CD4-positive, alpha-beta T cell treated with Interleukin-21 for 1 hour (primary cell): ENCODE measurements around the gene PLCL2.

Source experiments
- DNase-seq: peaks from one replicate; pipeline ENCODE4 v3.0.0-alpha.2; 2020

Gene PLCL2

DNA sequence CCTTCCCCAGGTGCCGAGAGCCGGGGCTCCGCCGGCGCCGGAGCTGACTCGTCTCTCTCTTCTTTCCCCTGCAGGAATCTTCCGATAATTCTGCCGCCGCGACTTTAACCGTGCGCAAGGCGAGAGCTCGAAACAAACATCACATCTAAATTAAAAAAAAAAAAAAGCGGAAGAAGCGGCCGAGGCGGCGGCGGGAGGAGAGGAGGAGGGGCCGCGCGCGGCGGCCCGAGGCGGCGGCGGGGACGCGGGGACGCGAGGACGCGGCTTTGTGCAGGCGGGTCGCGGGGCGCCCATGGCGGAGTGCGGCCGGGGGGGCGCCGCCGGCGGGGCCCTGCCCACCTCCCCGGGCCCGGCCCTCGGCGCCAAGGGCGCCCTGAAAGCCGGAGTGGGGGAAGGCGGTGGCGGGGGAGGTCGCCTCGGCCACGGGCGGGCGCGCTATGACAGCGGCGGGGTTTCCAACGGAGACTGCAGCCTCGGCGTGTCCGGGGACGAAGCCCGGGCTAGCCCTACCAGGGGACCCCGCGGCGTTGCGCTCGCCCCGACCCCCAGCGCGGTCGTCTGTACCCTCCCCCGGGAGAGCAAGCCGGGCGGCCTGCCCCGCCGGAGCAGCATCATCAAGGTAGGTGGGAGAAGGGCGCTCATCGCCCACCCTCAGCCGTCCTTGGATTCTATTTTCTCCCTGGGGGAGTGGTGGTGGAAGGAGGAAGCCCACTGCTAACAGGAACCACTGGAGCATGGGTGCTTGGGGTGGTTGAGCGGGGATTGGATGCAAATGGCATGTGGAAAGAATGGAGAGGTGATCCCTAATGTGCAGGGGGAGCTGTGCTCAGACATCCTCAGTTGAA, at the start of gene PLCL2:
TSS of gene PLCL2 (plus strand) at position 208 of the 845 bp plus-strand sequence. CDS start at position 293, 85 bp downstream.
- peak; percentile 80 for DNase-seq

DNA sequence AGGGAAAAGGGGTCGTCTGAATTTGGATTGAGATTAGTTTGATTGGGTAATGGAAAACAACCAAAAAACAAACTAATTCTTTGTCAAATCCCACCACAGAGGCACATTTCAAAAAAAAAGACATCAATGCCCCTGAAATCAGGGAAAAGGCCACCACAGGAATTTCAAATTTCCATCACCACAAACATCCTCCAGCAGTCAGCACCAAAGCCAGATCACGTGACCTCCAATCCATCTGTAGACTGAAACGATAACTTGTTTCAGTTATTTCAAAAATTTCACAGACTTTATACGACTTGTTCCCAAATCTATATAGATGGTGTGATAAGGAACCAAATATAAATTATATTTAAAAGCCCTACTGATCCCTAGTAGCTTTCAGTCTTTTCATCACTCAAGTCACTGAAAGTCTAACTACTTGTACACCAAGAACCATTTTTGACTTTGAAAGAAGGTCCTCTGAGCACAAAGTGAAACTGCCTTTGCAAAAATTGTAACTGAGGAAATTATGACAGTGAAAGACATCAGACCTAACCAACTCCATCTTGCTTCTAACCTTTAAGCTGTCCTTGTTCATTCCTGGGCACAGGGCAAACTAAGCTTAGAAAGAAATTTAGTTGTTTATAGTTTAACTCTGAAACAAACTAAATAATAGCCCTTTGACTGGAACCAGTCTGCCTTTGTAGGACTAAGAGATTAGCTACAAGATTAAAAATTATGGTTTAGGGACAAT, 48.1 kb upstream of the PLCL2 start:
- no peak for DNase-seq

DNA sequence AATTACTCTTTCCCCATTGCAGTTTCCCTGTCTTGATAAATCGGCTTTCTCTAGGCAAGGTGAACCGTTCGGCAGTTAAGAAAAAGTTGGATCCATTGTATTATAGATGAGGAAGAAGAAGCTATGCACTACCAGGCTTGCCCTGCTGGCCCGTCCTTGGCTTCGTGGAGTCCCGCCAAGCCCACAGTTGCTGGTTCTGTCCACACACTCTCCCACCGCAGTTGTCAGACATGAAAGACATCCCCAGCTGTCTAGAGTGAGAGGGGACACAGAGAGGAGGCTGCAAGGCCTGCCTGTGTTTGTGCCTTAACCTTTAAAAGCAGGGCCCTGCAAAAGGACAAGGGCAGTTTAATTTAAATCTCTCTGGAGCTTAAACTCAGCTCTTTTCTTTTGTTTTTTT, 47.2 kb upstream of the PLCL2 start:
- DNase-seq = no peak

DNA sequence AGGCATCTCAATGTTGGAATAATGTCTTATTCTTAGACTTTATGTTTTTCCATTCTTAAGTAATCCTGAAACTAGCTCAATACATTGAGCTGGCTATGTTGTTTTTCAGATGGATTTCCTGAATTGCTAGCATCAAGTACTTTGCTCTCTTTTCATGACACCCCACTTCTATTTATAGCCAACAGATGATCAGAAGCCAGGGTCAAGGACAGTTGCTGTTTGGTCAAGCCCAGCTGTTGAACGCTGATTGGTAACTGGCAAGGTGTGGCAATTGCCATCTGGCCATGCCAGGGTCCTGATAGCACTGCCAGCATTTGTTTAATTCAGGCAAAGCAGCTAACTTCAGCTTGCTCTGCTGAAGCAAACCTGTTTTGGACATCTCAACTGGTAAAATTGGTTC, 46.2 kb upstream of the PLCL2 start:
- no peak for DNase-seq

DNA sequence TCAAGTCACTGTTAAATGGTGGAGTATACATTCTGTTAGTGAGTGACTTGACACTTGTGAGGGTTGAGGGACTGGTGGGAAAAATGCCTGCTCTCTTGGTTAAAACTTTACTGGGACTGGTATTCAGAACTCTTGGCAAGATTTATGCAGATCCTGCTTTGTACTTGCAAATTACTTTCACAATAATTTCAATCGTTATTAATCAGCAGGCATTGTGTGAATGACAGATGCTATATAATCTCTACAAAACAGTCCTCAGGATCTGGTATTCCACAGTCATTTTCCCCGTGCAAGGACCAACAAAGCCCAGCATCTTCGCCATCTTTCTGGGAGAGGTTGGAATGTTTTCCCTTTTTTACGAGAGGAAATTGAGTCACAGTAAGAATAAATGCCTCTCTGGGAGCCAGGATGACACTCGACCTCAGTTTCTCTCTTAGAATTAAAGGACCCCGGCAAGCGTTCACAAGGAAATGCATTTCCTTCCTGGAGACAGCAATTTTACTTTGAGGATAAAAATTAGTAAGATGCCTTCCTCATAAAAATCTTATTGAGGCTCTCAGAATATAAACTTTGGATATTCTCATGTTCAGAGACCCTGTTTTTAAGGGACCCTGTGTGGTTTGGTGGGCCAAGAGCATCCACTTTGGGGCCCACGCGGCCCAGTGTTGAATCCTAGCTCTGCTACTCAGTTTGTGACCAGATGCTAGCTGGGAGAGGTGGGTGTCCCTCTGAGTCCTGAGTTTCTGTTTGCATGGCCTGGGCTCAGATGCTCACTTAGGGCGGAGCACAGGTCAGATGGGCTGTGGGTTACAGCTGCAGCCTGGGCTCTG, 45.3 kb upstream of the PLCL2 start:
- DNase-seq = no peak

DNA sequence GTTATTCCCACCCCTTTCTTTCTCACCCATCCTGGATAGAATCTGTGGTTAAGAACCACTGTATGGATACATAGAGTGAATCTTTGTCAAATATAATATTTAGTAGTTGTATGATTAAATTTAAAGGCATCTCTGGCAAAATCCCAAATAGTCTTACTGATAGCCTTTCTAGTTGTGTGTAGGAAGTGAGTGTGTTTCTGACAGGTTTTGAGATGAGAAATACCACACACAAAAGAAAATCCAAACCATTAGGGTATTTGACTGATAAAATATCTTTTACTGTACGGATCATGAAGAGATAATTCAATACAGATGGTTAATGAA, 44.7 kb upstream of the PLCL2 start:
- no peak for DNase-seq

DNA sequence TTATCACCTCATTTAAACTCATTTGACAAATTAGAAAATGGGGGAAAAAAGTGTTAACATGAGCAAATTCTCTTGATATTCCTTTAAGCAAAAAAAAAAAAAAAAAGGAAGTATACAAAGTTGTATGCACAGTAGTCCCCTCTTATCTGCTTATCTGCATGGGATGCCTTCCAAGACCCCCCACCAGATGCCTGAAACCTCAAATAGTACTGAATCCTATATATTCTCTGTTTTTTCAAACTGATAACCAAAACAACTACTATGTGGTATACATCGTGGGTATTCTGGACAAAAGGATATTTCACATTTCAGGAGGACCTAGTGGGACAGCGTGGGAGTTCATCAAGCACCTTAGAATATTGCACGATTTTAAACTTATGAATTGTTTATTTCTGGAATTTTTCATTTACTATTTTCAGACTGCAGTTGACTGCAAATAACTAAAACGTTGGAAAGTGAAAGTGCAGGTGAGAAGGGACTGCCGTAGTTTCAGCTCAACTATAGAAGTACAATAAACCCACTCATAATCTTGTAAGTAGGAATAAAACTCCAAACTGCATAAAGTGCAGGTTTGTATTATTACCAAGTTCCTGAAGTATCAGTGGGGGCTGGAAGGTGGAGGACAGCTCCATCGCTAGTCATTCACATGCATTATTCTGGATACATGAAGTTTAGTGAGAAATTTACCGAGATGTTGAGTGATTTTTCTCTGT, 43.6 kb upstream of the PLCL2 start:
- no peak for DNase-seq

DNA sequence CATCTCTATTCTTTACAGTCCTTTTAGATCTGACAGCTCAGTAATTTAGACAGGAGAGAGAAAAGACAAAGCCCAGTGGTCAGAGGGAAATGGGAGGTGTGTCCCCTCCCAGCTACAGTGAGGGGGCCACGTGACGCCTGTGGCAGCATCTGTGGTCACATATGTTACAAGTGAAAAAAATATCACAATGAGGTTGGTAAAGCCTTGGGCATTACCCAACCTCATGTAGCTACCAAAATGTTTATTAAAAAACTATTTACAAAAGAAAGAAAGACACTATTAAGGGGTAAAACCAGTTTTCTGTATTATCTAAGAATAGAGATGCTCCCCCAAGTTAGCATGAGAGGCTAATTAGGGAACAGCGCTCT, 42.9 kb upstream of the PLCL2 start:
- peak; percentile 70 for DNase-seq

DNA sequence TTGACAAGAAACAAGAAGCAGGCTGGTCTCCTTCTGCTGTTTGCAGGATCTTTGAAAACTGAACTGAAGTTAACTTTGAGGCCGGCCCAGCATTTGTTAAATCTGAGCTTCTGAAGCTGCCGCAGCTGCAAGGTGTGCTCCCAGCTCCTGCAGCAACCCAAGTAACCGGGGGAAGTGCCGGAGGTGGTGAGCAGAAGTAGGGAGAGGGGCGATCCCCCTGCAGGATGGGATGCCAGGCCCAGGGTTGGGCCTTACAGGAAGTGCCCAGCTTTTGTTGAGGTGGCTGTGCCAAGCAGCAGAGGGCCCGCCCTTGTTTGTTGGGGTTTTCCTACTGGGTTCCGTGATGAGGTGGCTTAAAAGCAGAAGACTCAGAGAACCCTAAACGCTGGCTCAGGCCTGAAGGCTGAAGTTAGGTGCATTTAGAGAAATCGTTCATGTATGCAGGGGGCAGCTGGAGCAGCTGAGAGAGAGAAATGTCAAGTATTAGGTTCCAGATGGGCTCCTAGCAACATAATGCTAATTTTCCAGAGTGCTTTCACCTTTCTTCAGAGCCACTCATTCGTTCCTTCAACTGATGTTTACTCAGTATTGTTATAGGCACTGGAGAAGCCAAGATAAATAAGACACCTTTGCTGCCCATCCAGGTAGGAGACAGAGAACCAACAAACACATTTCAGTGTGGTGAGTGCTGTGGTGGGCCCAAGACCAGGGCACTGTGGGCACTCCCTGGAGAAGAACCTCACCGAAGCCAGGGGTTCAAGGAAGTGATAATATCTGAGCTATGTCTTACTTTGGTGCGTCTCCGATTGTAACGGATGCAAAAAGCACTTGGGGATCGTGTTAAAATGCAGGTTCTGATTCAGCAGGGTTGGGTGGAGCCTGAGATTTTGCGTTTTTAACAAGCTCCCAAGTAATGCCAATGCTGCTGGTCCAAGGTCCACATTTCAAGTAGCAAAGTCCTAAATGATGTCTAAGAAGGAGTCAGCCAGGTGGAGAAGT, 42.2 kb upstream of the PLCL2 start:
- DNase-seq = peak; percentile 82

DNA sequence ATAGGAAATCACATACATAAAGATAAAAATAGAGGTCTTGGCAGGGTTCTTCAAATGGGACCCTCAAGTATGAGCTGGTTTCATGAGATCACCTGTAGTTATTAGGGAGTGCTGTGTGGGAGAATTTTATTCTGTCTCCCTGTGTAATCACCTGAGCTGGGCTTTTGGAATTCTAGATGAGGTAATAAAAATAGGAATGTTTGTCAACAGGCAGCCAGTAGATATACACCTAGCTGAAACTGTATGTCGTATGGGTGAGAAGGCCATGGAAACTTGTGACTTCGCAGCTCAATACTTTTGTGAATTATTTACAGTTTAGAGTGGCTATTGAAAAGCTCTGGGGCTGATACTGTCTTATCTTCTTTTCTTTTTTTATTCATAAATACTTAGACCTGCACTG, 40.5 kb upstream of the PLCL2 start:
- DNase-seq = no peak

DNA sequence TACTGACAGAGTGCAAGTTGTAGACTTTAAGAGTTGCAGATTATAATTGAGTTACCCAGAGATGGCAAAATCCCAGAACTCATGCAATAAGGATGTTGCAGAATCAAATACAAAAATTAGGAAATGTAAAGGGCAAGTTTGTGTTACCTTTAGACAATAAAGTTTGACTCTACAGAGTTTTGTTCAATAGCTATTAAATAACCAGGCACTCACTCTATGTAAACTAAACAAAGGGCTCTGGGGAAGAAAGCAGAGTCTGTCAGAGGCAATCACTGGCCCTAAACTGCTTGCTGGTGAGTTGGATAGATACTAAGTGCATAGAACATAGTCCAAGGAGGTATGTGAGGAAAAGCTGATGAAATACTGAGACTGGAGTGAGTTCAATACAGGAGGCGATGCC, 40.0 kb upstream of the PLCL2 start:
- DNase-seq = no peak

DNA sequence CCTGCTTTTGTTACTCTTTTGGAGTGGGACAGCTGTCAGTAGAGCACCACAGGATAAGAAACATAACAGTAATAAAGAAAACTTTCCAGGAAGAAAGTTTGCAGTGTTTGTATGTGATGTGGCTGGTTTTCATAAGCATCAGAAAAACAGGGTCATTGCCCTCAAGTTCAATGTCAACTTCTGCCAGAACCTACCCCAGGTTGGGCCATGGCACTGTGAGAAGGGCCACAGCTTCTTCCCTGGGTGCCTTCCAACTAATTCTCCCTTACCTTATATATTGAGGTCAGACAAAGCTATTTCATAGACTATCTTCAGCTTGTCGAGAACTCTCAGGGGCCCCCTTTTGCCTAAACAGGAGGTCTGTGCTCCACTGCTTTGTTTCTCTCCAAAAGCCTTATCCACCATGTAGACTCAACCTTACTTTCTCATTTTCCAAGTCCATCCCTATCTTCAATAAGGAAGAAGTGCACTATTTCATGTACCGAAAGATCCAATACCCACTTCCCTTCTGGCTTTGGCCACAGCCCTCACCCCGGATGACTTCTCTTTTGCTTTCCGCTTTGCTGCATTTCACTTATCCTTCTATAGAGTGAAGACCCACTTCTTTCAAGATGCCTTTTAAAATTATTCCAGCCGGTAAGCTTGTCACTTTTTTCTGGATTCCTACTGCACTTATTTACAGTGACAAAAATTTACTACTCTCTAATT, 38.2 kb upstream of the PLCL2 start:
- no peak for DNase-seq

DNA sequence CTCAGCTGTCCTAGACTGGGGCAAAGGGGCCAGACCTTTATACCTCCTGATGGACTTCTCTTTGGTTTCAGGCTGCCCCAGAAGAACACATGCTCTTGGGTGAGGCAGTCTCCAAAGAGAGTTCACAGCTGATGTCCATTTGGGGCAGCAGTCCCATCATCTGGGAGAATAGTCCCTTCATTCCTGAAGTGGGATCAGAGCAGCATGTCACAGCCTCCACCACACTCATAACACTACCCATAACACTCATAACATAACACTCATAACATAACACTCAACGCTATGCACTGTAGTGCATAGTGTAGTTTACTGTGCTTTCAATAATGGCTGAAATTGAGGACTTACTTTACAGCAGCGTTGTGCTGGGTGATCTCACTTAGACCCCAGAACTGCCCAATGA, 36.7 kb upstream of the PLCL2 start:
- DNase-seq = no peak

DNA sequence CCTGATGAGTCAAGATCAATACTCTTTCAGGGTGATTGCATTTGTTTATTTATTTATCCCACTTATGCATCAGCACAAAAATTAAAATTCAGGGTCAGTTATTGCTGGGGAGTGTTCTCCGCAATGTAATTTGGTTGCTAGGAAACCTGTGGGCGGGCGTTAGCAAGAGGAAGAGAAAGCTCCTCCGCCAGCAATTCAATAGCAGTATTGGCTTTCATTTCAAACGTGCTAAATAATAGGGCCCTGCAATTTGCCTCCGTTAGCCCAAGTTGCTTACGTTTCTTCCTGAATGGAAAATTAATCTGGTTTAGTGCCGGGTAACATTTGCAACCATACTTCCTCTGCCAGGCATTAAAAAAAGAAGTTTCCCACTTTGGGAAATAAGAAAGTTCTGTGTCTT, 35.5 kb upstream of the PLCL2 start:
- DNase-seq = peak; percentile 85

DNA sequence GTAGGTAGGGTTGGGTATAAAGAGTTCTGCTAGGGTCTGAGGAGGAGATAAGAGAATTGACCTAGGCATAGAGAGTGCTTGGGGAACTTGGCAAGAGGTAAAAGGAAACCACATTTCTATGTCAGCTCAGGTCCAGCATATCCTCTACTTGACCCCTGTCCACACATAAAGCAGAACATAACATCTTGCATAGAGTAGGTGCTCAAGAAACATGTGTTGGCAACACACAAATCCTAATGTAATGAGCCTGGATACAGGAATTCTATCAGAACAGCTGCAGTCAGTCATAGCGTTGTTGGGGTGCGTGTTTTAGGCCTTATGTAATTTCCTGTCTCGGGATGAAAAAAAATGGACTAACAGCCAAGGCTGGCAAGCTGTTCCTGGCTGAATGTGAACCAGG, 35.0 kb upstream of the PLCL2 start:
- no peak for DNase-seq

DNA sequence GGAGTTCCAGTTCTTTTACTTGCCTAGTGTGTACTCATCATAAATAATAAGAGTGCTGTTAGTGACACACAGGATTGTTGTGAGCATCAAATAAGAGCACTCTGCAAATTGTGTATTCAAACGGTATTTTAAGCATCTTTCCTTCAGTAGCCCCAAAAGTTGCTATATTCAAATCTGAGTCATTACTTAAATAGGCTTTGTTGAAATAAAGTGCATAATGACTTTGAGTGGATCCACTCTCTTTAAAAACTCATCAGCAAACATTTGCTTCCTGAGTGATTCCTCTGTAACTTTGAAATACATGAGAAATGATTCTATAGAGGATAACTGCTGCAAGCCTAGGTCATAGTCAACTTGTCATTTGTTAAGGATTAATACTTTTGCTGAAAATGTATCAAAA, 29.3 kb upstream of the PLCL2 start:
- no peak for DNase-seq

DNA sequence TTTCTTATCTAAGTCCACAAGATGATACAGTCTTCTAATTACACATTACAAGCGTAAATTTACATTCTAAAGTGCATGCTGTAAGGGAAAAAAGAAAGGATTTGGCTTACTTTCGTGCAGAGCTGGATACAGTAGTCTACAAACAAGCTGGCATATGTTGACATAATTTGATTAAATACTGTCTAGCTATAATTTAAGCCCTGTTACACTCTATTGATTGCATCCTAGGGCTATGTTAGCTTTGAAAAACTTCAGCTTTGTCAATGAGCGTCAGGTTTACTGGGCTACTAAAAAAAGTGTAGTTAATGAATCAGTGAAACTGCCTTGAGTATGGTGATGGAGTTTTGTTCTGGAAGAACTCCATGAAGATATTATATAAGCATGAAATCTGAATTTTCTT, 24.5 kb upstream of the PLCL2 start:
- DNase-seq = no peak

DNA sequence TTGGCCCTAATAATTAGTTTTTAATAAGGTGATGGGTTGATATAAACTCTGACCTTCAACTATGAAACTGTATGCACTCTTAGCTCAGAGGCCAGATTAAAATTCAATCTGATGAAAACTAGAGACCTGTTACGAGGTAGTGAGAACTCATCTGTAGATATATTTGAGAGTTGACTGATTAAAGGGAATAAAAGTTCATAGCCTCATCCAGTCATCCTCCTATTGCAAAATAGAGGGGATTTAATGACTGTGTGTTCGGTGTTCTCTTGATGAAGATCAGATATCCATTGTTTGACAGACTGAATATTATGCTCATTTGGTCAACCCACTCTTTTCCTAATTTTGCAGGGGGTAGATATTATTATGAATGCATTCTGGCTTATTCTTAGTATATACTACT, 23.3 kb upstream of the PLCL2 start:
- no peak for DNase-seq

DNA sequence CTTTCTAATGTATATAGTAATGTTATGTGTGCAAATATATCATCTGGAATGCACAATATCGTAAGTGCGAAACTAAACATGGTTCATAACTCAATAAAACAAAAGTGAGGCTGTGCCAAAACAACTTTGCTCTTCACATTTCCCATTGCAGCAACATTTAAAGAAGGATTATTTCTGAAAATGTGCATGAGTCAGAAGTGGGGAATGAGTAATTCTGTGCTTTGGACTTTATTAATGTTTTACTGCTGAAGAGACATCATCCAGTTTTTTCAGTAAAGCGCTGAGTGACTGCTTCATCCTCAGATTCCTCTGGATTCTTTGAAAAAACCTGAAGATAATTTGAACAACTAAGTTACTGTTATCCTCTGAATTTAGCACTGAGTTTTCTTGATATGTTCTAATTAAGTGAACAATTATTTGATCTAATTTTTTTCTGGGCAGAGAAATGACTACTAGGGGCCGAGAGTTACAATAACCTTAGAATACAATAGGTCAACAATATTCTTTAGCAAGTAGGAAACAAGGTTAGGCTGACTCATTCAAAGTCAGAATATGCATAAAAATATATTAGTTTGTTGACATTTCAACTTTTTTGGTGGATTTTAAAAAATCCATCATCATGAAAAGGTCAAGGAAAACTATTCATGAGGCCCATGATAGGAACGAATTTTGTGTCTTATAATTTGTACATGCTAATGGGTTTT, 20.0 kb upstream of the PLCL2 start:
- DNase-seq = no peak

DNA sequence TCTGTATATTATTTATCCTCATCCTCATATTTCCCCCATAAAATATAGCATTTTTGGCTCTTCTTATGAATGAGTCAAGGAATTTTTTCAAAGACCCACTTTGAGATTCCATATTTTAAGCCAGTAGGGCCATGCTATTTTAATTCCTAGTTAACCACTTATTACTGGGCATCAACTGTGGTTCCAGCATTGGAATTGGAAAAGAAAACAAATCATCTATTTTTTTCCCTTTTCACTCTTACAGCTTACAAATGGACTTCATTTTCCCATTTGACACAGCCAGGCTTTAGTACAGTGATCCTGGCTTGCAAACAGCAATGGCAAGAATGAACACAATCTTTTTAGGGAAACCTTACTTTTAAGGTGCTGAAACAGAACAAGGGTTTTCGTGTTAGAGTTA, 19.4 kb upstream of the PLCL2 start:
- no peak for DNase-seq
